K562 (cell line): ENCODE measurements around the gene BASP1. TPM values are rescaled to one million over a fixed set of nuclear protein-coding genes. Genes with fewer than 3 reads are reported as not detected.

Experiments used
- BHLHE40 ChIP-seq: IDR thresholded peaks from 2 replicates; pipeline ENCODE4 v1.6.1; 2011; ENCODE audit warnings: low read length, improper control_type of control experiment
- CTCF ChIP-seq, 3 experiments: IDR thresholded peaks in 2 of 3; conservative IDR thresholded peaks in 1 of 3; 2 replicates each; pipeline ENCODE4 v1.5.1; 2011 to 2012; ENCODE audit warnings: low read length in 3 of 3, mild to moderate bottlenecking in 3 of 3, control low read depth in 2 of 3, improper control_type of control experiment in 1 of 3, inconsistent platforms in 1 of 3, low read depth in 1 of 3, mixed read lengths in 1 of 3, moderate library complexity in 1 of 3; ENCODE audit not compliant: insufficient read depth in 2 of 3
- FOXA3 ChIP-seq, 2 experiments: fragments of 450-650 bp in 1 of 2; sonication (generic) in 1 of 2; formaldehyde crosslinking; IDR thresholded peaks in 1 of 2; conservative IDR thresholded peaks in 1 of 2; 2 replicates each; pipeline versions ENCODE4 v1.4.0 to v1.8.0; 2020 to 2022; ENCODE audit warnings: mild to moderate bottlenecking in 2 of 2, missing genetic modification reagents in 1 of 2
- HNRNPUL1 ChIP-seq: fragments of 200-400 bp; formaldehyde crosslinking; IDR thresholded peaks from 2 replicates; pipeline ENCODE4 v1.6.1; 2017; ENCODE audit warnings: low read length
- NR2F6 ChIP-seq: fragments of 450-650 bp; formaldehyde crosslinking; IDR thresholded peaks from 2 replicates; pipeline ENCODE4 v1.4.0; 2020; ENCODE audit warnings: mild to moderate bottlenecking
- RAD21 ChIP-seq, 2 experiments: fragments of 250-450 bp in 1 of 2; fragments of 450-650 bp in 1 of 2; sonication (Bioruptor Pico) in 1 of 2; formaldehyde crosslinking in 1 of 2; IDR thresholded peaks in 1 of 2; conservative IDR thresholded peaks in 1 of 2; 2 replicates each; pipeline versions ENCODE4 v1.4.0 to v1.8.0; 2020 to 2022; ENCODE audit warnings: mild to moderate bottlenecking in 2 of 2, moderate library complexity in 1 of 2
- SMC3 ChIP-seq: conservative IDR thresholded peaks from 2 replicates; pipeline ENCODE4 v1.6.1; 2011; ENCODE audit warnings: low read depth, low read length, improper control_type of control experiment; ENCODE audit not compliant: insufficient read depth
- polyA plus RNA-seq, 8 experiments: library from polyadenylated mRNA; depleted of rRNA in 4 of 8; stranded (reverse) in 5 of 8; unstranded in 3 of 8; fragments of >200 nt; fragmentation: Nextera tagmentation in 2 of 8; fragmentation: Illumina TruSeq in 1 of 8; extraction: Ambion mirVana in 2 of 8; extraction: Trizol in 1 of 8; gene quantifications; 2 replicates each; pipeline versions ENCODE4 v1.2.1 to v1.2.3, GENCODE V29; 2011 to 2014; ENCODE audit warnings: inconsistent platforms in 1 of 8, missing spikeins in 1 of 8
- total RNA-seq, 7 experiments: library from RNA; depleted of rRNA in 6 of 7; stranded (reverse); fragments of >200 nt in 6 of 7; fragmentation: Illumina TruSeq in 2 of 7; extraction: Trizol in 2 of 7; gene quantifications; 2 replicates each; pipeline versions ENCODE4 v1.2.1 to v1.2.3, GENCODE V29; 2011 to 2021; ENCODE audit warnings: low replicate concordance in 1 of 7
- TF ChIP-seq, protein P1 (sequence below): IDR thresholded peaks from 2 replicates; pipeline ENCODE4 v1.6.1; 2014; ENCODE audit warnings: antibody characterized with exemption

The BASP1 gene
- total and polyA plus RNA-seq, 9 of the 15 experiments (the other 6 are each of a cell fraction or from before 2014, with no cell fraction given) = 0.22 TPM; not detected in 8

- TF ChIP-seq HNRNPUL1 (no peak), FOXA3 (CRISPR knock-in tag; conservative IDR thresholded peaks at IDR 0.05 in 1 of 2, IDR thresholded peaks at IDR 0.05 in 1 of 2) (no peak), CTCF (IDR thresholded peaks at IDR 0.05 in 2 of 3, conservative IDR thresholded peaks at IDR 0.05 in 1 of 3; ENCODE audit: insufficient read depth in 2 of 3, low read depth in 1 of 3, low read length in 3 of 3) (peak; percentile 60 to 79 (median 68); a peak in 5 of 6 replicates), NR2F6 (CRISPR knock-in tag) (no peak), SMC3 (0 out of 2 replicates have a peak, but pooled peaks have one; percentile 59), BHLHE40 (0 out of 2 replicates have a peak, but pooled peaks have one; percentile 17), RAD21 (CRISPR knock-in tag; conservative IDR thresholded peaks at IDR 0.05 in 1 of 2, IDR thresholded peaks at IDR 0.05 in 1 of 2) (peak; percentile 78)
- TF ChIP-seq, protein P1, sequence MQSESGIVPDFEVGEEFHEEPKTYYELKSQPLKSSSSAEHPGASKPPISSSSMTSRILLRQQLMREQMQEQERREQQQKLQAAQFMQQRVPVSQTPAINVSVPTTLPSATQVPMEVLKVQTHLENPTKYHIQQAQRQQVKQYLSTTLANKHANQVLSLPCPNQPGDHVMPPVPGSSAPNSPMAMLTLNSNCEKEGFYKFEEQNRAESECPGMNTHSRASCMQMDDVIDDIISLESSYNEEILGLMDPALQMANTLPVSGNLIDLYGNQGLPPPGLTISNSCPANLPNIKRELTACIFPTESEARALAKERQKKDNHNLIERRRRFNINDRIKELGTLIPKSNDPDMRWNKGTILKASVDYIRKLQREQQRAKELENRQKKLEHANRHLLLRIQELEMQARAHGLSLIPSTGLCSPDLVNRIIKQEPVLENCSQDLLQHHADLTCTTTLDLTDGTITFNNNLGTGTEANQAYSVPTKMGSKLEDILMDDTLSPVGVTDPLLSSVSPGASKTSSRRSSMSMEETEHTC = no peak
Observed at GRCh38 chr5:17190242-17190778, 27.1 kb upstream of the BASP1 start (continued).
